Caco-2 (cell line): Measurements from ENCODE around the gene LMTK2. TPM values are rescaled to one million over a fixed set of nuclear protein-coding genes. Genes with fewer than 3 reads are reported as not detected.

Experiments
- BruUV-seq: library from RNA; stranded (reverse); fragments of 400-500 nt; replicated peaks from 2 replicates; lab custom pipeline; 2021; lab: Mats Ljungman, UMichigan
- CTCF ChIA-PET: fragments of 300-600 bp; sonication (Branson Sonifier 250); formaldehyde crosslinking; loops from one replicate; lab custom pipeline; 2022; ENCODE audit warnings: antibody characterized with exemption; lab: Charles Lee
- POLR2A ChIA-PET: fragments of 300-600 bp; sonication (Branson Sonifier 250); formaldehyde crosslinking; loops from one replicate; lab custom pipeline; 2022; ENCODE audit warnings: antibody characterized with exemption; lab: Charles Lee
- DNase-seq, 2 experiments: peaks; one replicate each; pipeline versions ENCODE4 v3.0.0 to v3.0.0-alpha.2; 2020 to 2022
- H3K27me3 ChIP-seq: replicated peaks from 2 replicates; pipeline ENCODE4 v1.6.0; 2011; ENCODE audit warnings: low read length; ENCODE audit not compliant: control insufficient read depth, insufficient read depth
- H3K36me3 ChIP-seq: 2 replicates; pipeline ENCODE4 v1.5.1; 2011; ENCODE audit warnings: low read length; ENCODE audit not compliant: control insufficient read depth, insufficient read depth
- H3K4me1 ChIP-seq: fragments of 250-450 bp; sonication (Bioruptor Pico); 2 replicates; pipeline ENCODE4 v1.5.1; 2020; ENCODE audit warnings: mild to moderate bottlenecking
- H3K4me3 ChIP-seq: 2 replicates; pipeline ENCODE4 v1.5.1; 2011; ENCODE audit warnings: low read depth, mild to moderate bottlenecking, control low read depth, low read length
- H3K9me3 ChIP-seq: fragments of 250-450 bp; sonication (Bioruptor Pico); 2 replicates; pipeline ENCODE4 v1.5.1; 2020; ENCODE audit warnings: mild to moderate bottlenecking, moderate library complexity
- H3K27ac Mint-ChIP-seq: one replicate; pipeline ENCODE4 v1.8.0; 2022; ENCODE audit warnings: mixed read lengths; ENCODE audit not compliant: unreplicated experiment
- H3K27me3 Mint-ChIP-seq: one replicate; pipeline ENCODE4 v1.8.0; 2022; ENCODE audit warnings: mixed read lengths; ENCODE audit not compliant: insufficient read depth, unreplicated experiment
- H3K36me3 Mint-ChIP-seq: one replicate; pipeline ENCODE4 v1.8.0; 2022; ENCODE audit warnings: mild to moderate bottlenecking, mixed read lengths; ENCODE audit not compliant: insufficient read depth, unreplicated experiment
- H3K4me1 Mint-ChIP-seq: one replicate; pipeline ENCODE4 v1.8.0; 2022; ENCODE audit warnings: low read depth, mixed read lengths; ENCODE audit not compliant: unreplicated experiment
- H3K4me3 Mint-ChIP-seq: one replicate; pipeline ENCODE4 v1.8.0; 2022; ENCODE audit warnings: mild to moderate bottlenecking, moderate library complexity, mixed read lengths; ENCODE audit not compliant: unreplicated experiment
- H3K9me3 Mint-ChIP-seq: one replicate; pipeline ENCODE4 v1.8.0; 2022; ENCODE audit warnings: mixed read lengths; ENCODE audit not compliant: unreplicated experiment
- CTCF ChIP-seq, 2 experiments: fragments of 200-600 bp in 1 of 2; IDR thresholded peaks; 1 replicate in 1 of 2; 2 replicates in 1 of 2; pipeline versions ENCODE4 v1.5.1 to v1.8.0; 2011 to 2022; ENCODE audit warnings: antibody characterized with exemption in 1 of 2, control low read depth in 1 of 2, inconsistent platforms in 1 of 2, low read depth in 1 of 2, low read length in 1 of 2, mild to moderate bottlenecking in 1 of 2, moderate library complexity in 1 of 2; ENCODE audit not compliant: insufficient read depth in 1 of 2, severe bottlenecking in 1 of 2, unreplicated experiment in 1 of 2
- intact Hi-C: fragments of 100-400 bp; cut with micrococcal nuclease; formaldehyde crosslinking; loops from one replicate; pipeline ENCODE4 v1.10.0; 2022; ENCODE audit not compliant: unreplicated experiment
- total RNA-seq: library from RNA; stranded (reverse); gene quantifications from 2 replicates; pipeline ENCODE4 v1.2.3, GENCODE V29; 2022

The LMTK2 gene
- total RNA-seq, 1 experiment from 2014 or later = 21.9 TPM

- H3K4me3 Mint-ChIP-seq = no peak overlapping the region
- no TSS peak for BruUV-seq
- CTCF ChIA-PET = no interaction called here
- H3K27me3 ChIP-seq = no peaks in the 10 kb centered on the region
- H3K27me3 Mint-ChIP-seq = no peaks in the 10 kb centered on the region
- no peaks in the 10 kb centered on the region for H3K36me3 ChIP-seq
- H3K4me1 Mint-ChIP-seq = peaks cover 10% of the 10 kb centered on the region
- TF ChIP-seq CTCF (IDR thresholded peaks at IDR 0.05; ENCODE audit: insufficient read depth in 1 of 2, low read depth in 1 of 2, low read length in 1 of 2, severe bottlenecking in 1 of 2, unreplicated experiment in 1 of 2) = no peak
- no peaks in the 10 kb centered on the region for H3K9me3 Mint-ChIP-seq
- no peak overlapping the region for H3K27ac Mint-ChIP-seq
- H3K4me3 ChIP-seq = no peak overlapping the region
- peaks cover 14% of the 10 kb centered on the region for H3K36me3 Mint-ChIP-seq
- H3K9me3 ChIP-seq = no peaks in the 10 kb centered on the region
- intact Hi-C loops = no loop called here
- POLR2A ChIA-PET = no interaction called here
- DNase-seq = no peak
- H3K4me1 ChIP-seq = 0 out of 2 replicates have a peak, but pooled peaks cover 3% of the 10 kb centered on the region
Observed at GRCh38 chr7:98170966-98171365, 64.3 kb downstream of the LMTK2 start.

GRCh38 chr7:98171449-98171848 is 64.8 kb downstream of the LMTK2 start:
- Histone ChIP-seq H3K4me1 (0 out of 2 replicates have a peak, but pooled peaks cover 3% of the 10 kb centered on the region), H3K9me3 (no peaks in the 10 kb centered on the region), H3K4me3 (no peak overlapping the region), H3K27me3 (no peaks in the 10 kb centered on the region), H3K36me3 (no peaks in the 10 kb centered on the region)
- no peaks in the 10 kb centered on the region for H3K9me3 Mint-ChIP-seq
- DNase-seq = no peak
- intact Hi-C loops = no loop called here
- ChIA-PET CTCF (interaction anchor here (1.1 kb wide), 1 partner anchor 149 kb away, joined by 4 read pairs; no protein-coding TSS in a partner anchor), POLR2A (no interaction called here)
- H3K27ac Mint-ChIP-seq = no peak overlapping the region
- peaks cover 7% of the 10 kb centered on the region for H3K4me1 Mint-ChIP-seq
- no peaks in the 10 kb centered on the region for H3K27me3 Mint-ChIP-seq
- no peak for TF ChIP-seq CTCF (IDR thresholded peaks at IDR 0.05; ENCODE audit: insufficient read depth in 1 of 2, low read depth in 1 of 2, low read length in 1 of 2, severe bottlenecking in 1 of 2, unreplicated experiment in 1 of 2)
- peaks cover 14% of the 10 kb centered on the region for H3K36me3 Mint-ChIP-seq
- no TSS peak for BruUV-seq
- no peak overlapping the region for H3K4me3 Mint-ChIP-seq

- Mint-ChIP-seq H3K4me3 (no peak overlapping the region), H3K9me3 (no peaks in the 10 kb centered on the region), H3K36me3 (peaks cover 8% of the 10 kb centered on the region), H3K4me1 (peaks cover 7% of the 10 kb centered on the region), H3K27ac (no peak overlapping the region), H3K27me3 (no peaks in the 10 kb centered on the region)
- Histone ChIP-seq H3K4me1 (0 out of 2 replicates have a peak, but pooled peaks cover 3% of the 10 kb centered on the region), H3K4me3 (no peak overlapping the region), H3K27me3 (no peaks in the 10 kb centered on the region), H3K9me3 (no peaks in the 10 kb centered on the region), H3K36me3 (no peaks in the 10 kb centered on the region; the same call in 1 of the 2 replicates)
- CTCF ChIA-PET = no interaction called here
- TF ChIP-seq CTCF (IDR thresholded peaks at IDR 0.05; ENCODE audit: insufficient read depth in 1 of 2, low read depth in 1 of 2, low read length in 1 of 2, severe bottlenecking in 1 of 2, unreplicated experiment in 1 of 2) = no peak
- BruUV-seq = no TSS peak
- DNase-seq = no peak
- intact Hi-C loops = no loop called here
- POLR2A ChIA-PET = no interaction called here
Observed at GRCh38 chr7:98174334-98175259, 67.9 kb downstream of the LMTK2 start.
